GM18498 (cell line): ENCODE data around the gene TARBP1.
A peak's percentile ranks its signal among the peaks of the same experiment; 100 is the strongest.
"Not testable (repeated sequence)": the region's sequence is repeated elsewhere in the genome, so short reads cannot be mapped to it uniquely, and the experiment has no call there.

Experiments used
- ATAC-seq: cut with Tn5 transposase; IDR thresholded peaks from one replicate; pipeline ENCODE4 v1.9.1; 2021; ENCODE audit warnings: mild to moderate bottlenecking, moderate library complexity; ENCODE audit not compliant: unreplicated experiment

Gene TARBP1

DNA sequence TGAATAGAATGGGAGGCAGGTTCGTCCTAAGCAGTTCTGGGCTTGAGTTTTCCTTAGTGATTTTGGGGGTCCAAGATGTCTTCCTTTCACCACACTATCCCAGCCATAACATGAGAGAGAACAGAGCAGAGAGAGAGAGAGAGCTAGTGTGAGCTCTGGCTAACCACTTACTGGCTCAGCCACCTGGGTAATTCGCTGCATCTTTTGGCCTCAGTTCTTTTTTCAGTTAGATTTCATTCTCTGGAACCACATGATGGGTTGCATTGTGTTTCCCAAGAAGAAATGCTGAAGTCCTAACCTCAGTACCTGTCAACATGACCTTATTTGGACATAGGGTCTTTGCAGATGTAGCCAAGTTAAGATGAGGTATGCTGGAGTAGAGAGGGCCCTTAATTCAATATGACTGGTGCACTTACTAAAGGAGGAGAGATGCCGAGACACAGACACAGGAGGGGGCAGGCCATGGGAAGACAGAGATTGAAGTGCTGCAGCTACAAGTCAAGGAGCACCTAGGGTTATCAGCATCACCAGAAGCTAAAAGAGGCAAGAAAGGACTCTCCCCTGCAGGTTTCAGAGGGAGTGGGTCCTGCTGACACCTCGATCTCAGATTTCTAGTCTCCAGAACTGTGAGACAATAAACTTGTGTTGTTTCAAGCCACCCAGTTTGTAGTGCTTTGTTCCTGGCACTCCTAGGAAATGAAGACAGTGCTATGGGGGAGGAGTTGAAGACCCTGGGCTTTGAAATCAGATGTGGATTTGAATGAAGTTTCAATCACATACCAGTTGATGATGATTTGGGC is 26.2 kb upstream of the TARBP1 start:
- no peak for ATAC-seq

DNA sequence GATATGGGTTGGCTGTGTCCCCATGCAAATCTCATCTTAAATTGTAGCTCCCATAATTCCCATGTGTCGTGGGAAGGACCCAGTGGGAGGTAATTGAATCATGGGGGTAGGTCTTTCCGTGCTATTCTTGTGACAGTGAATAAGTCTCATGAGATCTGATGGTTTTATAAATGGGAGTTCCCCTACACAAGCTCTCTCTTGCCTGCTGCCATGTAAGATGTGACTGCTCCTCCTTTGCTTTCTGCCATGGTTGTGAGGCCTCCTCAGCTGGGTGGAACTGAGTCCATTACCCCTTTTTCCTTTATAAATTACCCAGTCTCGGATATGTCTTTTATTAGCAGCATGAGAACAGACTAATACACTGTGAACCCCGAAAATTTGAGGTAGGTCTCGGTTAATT is 25.3 kb upstream of the TARBP1 start:
- ATAC-seq, result not testable (repeated sequence)

DNA sequence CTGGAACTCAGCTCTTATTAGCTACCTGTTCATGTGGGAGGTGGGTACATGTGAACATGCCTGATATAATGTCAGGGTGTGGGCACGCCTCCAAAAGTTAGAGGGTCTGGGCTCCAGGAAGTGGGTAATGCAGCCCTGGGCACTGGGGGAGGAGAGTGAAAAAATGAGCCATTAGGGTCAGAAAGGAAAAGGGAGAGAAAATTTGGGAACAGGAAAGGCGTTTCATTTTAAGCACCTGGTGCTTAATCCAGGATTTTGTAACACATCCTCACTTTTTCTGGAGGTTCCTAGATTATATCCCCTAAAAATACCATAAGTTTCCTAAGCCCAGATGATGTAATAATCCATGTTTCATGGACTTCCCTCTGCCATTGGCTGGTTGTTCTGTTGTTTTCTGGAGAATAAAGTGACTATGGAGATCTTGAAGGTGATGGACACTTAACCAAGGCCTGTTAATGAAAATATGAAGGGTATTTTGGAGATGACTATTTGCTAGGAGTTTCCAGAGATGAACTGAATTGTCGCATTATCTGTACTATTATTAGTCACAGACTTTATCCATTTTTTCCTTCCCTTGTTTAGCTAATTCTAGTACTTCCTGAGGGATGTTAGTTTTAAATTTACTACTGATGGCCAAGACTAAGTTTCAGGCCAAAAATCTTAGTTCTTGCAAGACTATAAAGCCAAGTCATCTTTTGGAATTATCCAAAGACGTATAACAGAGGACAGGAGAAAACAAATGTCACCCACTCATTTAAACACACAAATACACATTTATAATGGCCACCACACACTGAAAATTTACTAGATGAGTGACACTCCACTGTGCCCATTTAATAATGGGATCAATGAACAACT is 24.4 kb upstream of the TARBP1 start:
- no peak for ATAC-seq

DNA sequence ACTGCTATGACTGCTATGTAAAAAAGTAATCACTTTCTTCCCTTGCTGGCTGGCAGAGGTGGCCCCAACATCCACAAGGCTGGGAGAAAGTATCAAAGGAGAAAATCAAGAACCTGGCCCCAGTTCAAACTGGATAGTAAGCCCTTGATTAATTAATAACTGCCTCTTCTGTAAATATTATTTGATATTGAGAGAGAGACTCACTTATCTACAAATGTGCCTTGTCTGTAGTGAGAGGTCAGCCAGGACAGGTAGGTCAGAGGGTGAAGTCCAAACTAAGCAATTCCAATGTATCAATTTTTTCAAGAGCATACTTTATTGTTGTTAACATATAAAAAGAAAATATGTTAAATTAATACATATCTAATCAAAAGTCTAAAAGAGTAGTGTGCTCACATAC is 23.8 kb upstream of the TARBP1 start:
- no peak for ATAC-seq

DNA sequence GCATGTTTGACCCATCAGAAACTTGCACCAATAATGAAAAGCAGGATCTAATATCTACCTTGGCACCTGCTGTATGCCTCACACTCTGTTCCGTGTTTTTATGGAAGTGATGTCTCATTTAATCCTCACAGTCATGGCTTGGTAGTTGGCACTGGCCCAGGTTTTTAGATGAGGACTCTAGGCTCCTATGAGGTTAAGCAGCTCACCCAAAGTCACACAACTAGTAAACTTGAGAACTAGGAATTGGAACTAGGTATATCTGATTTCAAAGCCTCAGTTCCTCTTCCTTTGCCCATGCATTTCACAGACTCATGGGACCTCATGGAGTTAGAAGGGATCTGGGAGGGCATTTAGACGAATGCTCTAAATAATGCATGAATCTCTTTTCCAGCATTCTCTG is 21.3 kb upstream of the TARBP1 start:
- ATAC-seq, result no peak

DNA sequence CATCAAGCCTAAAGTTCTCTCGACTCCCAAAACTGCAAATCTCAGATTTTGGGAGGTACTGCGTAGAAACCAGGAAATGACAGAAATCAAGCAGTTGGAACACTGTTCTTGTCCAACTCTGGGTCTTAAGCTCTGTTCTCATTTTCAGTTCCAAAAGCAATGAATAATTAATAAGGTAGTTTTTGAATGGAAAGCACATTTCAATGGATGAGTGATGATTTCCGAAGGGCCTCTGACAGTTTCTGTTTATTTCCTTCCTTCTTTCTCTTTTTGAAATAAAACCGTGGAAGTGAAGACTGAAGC is 20.9 kb upstream of the TARBP1 start:
- no peak for ATAC-seq

DNA sequence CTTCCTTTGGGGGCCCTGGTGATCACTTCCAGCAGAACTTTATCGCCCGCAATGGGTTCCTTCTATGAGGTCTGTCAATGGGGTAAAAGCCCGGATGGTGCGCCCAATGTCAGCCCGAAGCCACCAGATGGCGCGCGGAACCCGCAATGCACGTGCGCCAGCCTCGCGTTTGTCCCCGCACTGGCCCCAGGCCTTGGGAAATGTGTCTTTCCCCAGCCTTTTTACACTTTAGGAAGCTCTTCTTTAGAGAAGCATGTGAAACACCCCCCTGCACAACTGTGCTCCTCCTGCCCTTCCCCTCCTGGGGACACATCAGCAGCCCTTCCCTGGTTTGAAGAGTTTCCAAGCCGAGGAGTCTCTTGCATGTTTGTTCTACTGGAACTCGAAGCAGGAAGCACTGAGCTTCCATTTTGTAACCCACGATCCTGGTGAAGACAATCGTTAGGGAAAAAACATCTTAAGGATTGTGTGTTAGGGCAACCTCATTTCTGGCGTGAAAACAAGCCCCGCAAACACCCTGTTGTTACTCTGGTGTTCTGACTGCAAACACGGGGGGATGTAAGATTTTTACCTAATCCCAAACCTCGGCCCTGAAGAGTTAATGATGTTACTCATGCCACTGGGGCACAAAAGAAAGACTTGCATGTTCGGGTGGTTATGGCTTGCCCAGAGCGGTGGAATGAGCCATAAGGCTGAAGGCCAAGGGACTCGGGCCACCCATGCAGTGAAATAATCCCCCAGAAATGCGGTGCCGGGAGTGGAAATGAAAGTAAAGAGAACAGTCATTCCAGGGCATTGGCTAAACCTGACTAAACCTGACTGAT is 20.4 kb upstream of the TARBP1 start:
- ATAC-seq, result peak; percentile 52

DNA sequence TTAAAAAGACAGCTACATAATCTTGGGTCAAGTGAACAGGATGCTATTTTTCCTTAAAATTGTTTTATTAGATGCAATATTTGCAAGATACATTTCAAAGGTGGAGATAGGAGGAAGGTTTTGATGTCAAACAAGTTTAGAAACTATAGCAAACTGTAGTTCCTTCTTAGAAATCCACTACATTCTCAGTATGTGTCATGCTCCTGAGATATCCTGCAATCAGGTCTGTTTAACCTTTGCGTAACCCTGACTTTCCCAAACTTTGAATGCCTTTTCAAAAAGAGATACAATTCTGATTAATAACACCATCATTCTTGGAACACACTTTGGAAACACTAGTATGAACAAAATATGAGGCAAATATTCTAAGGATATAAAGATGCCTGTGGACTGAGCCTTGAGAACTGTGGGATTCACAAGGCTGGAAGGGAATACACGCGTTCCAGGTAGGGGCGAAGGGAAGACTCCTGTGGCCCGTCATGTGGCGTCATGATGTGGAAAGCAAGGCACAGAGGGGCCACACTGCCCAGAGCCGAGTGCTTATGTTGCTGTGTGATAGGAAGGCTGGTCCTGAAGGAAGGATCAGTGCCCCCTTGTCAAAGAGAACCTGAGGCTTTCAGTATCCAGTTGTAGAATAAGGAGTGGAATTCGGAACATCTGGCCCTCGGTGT is 19.6 kb upstream of the TARBP1 start:
- peak; percentile 2 for ATAC-seq

DNA sequence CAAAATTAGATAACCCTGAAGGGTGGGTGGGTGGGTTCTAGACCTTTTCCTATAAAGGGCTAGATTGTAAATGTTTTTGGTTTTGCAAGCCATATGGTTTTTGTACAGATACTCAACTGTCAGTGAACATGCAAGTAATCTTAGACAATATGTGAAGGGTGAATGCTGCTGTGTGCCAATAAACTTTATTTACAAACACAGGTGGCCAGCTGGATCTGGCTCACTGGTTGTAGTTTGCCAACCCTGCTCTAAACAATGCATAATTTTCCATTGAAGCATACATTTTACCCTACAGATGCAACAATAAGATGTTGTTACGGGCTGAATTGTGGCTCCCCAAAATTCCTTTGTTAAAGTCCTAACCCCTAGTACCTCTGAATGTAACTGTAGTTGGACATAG is 18.6 kb upstream of the TARBP1 start:
- ATAC-seq, result no peak

DNA sequence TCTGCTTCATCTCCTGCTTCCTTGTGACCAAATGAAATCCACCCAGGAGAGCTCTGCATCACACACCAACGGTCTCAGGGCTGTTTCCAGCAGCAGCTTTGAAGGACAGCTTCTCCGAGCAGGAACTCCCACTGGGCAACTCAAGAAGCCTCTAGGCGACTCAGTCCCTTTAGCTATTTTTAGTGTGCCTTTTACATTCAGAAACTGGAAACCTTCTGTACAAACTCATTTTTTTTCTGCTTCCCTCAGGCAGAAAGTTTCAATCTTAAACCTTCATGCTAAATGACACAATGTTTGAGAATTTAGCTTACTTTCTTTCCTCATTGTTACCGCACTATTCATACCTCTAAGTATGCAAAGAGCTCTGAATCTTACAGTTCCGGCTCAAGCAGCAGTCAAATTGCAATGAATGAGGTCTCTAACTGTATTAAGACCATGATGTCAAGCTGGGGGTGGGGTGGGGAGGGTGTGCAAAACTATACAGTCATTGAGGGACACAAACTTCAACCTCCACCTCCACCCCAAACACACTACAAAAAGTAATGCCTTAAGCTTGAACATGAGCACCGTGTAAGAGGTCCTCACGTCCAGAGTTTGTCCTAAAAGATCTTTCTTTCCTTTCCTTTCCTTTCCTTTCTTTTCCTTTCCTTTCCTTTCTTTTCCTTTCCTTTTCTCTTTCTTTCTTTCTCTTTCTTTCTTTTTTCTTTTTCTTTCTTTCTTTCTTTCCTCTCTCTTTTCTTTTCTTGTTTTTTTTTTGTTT is 16.4 kb upstream of the TARBP1 start:
- peak; percentile 76 for ATAC-seq

DNA sequence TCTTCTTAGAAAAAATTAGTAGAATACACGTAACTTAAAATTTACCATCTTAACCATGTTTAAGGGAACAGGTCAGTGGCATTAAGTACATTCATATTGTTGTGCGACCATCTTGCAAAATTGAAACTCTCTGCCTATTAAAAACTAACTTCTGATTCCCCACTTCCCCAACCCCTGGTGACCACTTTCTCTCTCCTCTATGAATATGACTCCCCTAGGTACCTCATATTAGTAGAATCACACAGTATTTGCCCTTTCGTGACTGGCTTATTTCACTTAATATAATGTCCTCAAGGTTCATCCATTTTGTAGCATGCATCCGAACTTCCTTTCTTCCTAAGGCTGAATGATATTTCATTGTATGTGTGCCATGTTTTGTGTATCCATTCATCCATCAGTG is 15.1 kb upstream of the TARBP1 start:
- ATAC-seq, result no peak

DNA sequence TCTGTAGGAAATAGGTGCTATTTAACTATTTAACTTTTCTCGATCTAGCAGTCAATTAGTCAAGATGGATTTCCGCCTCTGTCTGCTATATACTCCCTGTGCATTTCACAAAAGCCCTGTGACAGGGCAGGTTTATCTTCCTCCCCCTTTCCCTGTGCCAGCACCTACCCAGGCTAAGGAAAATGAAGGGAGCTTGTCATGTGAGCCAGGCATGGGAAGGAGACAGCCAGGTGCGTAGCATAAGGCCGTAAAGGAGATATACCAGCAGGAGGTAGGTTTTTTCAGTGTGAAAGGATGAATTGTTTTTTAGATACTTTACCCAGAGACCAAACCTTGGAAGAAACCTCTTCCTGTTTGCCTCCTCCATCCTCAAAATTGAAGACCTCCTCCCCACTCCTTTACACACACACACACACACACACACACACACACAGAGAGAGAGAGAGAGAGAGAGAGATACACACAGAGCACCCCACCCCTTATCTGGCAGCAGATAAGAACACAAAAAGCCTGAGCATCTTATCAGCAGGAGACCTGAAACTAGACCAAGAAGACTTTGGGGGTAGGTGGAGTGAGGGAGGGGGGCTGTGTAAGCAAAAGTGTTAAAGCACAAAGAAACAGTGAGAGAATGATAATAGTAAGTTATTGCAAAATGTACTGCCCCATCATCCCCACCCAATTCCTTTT is 12.0 kb upstream of the TARBP1 start:
- no peak for ATAC-seq

DNA sequence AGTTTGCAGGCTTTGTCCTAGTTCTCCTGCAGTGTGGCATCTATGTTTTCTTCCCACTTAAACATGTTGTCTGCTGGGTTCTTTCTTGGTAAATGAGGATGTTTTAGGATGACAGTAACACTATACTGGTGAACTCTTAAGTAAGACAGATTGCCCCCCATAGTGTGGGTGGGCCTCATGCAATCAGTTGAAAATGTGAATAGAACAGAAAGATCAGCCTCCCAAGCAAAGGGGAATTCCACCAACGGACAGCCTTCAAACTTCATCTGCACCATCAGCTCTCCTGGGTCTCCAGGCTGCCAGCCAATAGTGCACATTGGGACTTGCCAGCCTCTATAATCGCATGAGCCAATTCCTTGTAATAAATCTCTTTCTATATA is 10.7 kb upstream of the TARBP1 start:
- ATAC-seq, result no peak

DNA sequence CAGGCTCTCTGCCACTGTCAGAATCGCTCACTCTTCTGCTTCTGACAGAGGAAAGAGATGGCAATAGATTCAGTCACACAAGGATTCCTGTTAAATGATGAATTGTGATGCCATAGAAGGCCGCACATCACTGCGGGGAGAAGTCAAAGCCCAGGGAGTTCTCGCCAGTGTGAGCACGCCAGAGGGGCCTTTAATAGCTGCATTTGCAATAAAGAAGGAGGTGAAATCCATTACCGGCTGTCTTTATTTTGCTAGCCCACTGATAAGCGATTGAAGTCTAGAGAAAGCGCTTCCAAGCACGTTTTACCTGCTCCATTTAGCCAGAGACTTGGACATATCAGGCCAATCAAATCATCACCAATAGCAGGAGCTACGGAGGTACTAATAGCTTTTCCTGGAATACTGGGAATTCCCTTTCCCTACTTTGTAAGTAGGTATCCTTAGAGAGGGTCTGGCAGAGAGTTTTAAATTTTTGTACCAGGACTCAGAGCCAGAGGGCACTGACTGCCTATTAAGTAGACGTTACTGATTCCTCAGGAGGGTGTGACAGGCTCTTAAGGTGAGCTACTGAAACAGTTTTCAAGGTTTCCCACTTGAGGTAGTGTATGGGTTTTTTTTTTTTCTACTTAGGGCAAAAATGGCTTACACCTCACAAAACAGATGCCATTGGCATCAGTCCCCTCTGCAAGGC is 10.2 kb upstream of the TARBP1 start:
- no peak for ATAC-seq

DNA sequence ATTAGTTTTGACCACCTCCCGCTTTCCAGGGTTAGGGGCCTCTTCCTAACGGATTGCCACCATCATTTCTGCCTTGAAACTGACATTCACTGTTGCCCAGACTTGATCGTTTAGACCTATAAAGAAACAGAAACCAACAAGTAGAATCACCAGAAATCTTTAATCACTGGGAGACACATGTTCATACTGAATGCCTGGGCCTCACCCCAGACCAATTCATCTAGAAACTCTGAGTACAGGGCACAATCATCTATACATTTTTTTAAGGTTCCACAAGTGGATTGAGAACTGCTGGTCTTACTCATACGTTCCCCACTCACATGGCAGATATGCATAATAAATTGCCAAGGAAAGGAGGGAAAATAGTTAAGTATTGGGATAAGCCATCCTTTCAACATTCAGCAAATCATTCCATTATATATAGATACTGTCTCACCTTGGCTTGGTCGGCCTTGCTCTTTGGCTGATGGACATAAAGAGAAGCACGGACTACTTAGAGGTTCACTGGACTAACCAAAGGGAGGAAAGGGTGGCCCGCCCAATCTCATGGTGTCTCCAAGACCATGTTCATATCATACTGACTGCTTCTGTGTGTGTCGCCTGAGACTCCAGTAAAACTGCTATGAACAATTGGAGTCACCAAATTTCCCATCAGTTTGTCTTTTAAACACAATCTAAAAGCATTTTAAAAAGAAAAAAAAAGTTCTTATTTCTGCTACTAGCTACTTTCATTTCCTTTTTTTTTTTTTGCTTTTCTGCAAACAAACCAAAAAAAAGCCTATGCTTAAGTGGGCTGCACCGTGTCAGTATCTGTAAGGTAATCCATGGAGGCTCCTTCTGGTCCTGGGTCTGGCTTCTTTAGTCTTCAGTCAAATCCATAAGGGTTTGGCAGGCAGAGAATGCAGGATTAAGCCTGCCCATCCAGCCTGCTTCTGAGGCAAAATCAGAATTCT is 9.4 kb upstream of the TARBP1 start:
- no peak for ATAC-seq

DNA sequence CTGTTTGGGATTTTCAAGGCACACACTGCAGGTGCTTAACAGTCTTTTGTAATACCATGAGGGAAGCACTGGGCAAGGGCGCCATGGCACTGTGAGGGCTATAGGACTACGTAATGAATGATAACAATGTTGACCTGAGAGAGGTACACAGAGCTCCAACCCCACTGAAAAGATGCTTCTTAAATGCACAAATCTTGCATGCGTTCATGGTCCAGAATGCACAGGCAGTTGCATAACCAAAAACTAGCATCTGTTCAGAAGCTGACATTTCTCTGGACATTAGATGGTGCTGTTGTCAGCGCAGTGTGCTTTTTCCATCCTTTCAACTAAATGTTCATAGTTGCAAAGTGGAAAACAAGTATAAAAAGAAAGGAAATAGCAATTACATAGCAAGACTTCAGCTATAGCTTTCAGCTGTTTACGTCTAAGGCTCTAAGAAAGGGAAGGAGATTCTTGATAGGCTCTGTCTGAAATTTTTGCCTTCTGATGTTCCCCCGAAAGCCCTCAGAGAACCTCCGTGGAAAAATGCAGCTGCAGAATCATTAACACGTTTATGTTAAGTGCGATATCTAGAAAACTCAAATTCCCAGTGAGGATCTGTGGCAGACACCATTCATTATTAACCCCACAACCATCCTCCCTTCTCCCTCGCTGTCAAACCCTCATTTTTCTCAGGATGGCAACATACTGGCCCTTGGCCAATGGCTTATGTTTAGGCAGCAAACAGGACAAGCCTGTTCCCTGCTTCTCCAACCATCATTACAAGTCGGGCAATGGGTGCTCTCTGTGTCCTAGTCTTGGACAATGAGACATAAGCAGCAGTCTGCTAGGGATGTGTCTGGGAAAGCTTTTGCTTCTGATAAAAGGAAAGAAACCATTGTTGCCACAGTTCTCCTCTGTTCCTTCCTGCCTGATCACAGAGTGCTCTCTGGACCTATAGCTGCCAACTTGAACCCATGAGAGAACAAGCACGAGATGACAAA is 8.2 kb upstream of the TARBP1 start:
- no peak for ATAC-seq
